Measurements from ENCODE around the gene CHD2. TPM values are rescaled to one million over a fixed set of nuclear protein-coding genes. Genes with fewer than 3 reads are reported as not detected.

The CHD2 gene
- total and polyA plus RNA-seq, 2 donors (not counting 3 experiments of a cell fraction or from before 2014, with no cell fraction given), result 53.8 to 97.9 TPM

- Histone ChIP-seq H3K4me1 (ENCODE audit: control insufficient read depth, extremely low read depth, insufficient read depth, low read length) (no peaks in the 10 kb centered on the region), H3K4me3 (replicated peaks in 1 of 3; ENCODE audit: insufficient read depth in 1 of 3, low read depth in 1 of 3, low read length in 3 of 3) (no peak overlapping the region), H3K9me3 (replicated peaks; ENCODE audit: control insufficient read depth, insufficient read depth, low read length) (no peaks in the 10 kb centered on the region), H3K27ac (ENCODE audit: insufficient read depth, low read depth, low read length) (no peak overlapping the region), H3K9ac (replicated peaks; ENCODE audit: extremely low read depth, insufficient read depth, low read length) (no peak overlapping the region), H3K9me1 (replicated peaks; ENCODE audit: control insufficient read depth, extremely low read depth, insufficient read depth, low read length) (no peaks in the 10 kb centered on the region), H2AFZ (ENCODE audit: low read depth, low read length) (no peak overlapping the region), H3K36me3 (ENCODE audit: control insufficient read depth in 2 of 2, extremely low read depth in 1 of 2, insufficient read depth in 2 of 2, low read length in 2 of 2) (no peaks in the 10 kb centered on the region), H3K27me3 (ENCODE audit: control insufficient read depth in 2 of 2, insufficient read depth in 2 of 2, low read length in 2 of 2) (no peaks in the 10 kb centered on the region), H3K79me2 (ENCODE audit: control insufficient read depth, insufficient read depth, low read length) (no peaks in the 10 kb centered on the region), H3K4me2 (ENCODE audit: insufficient read depth, low read length) (no peak overlapping the region), H4K20me1 (replicated peaks; ENCODE audit: control insufficient read depth, extremely low read depth, insufficient read depth, low read length) (no peaks in the 10 kb centered on the region)
- CTCF ChIA-PET, result no interaction called here
- TF ChIP-seq JUN (IDR thresholded peaks at IDR 0.05; ENCODE audit: borderline replicate concordance, insufficient read depth, insufficient read length, low read depth), result no peak
- no peak for TF ChIP-seq GATA2 (IDR thresholded peaks at IDR 0.05; ENCODE audit: insufficient read depth, insufficient read length, low read depth, low read length)
- TF ChIP-seq, protein P1, sequence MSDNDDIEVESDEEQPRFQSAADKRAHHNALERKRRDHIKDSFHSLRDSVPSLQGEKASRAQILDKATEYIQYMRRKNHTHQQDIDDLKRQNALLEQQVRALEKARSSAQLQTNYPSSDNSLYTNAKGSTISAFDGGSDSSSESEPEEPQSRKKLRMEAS (IDR thresholded peaks at IDR 0.05; ENCODE audit: insufficient read depth, insufficient read length), result no peak
- TF ChIP-seq, protein P2, sequence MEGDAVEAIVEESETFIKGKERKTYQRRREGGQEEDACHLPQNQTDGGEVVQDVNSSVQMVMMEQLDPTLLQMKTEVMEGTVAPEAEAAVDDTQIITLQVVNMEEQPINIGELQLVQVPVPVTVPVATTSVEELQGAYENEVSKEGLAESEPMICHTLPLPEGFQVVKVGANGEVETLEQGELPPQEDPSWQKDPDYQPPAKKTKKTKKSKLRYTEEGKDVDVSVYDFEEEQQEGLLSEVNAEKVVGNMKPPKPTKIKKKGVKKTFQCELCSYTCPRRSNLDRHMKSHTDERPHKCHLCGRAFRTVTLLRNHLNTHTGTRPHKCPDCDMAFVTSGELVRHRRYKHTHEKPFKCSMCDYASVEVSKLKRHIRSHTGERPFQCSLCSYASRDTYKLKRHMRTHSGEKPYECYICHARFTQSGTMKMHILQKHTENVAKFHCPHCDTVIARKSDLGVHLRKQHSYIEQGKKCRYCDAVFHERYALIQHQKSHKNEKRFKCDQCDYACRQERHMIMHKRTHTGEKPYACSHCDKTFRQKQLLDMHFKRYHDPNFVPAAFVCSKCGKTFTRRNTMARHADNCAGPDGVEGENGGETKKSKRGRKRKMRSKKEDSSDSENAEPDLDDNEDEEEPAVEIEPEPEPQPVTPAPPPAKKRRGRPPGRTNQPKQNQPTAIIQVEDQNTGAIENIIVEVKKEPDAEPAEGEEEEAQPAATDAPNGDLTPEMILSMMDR (IDR thresholded peaks at IDR 0.05; ENCODE audit: extremely low read depth in 1 of 2, insufficient read depth in 1 of 2, low read depth in 1 of 2, low read length in 2 of 2), result no peak
- no peak for TF ChIP-seq EZH2 (IDR thresholded peaks at IDR 0.05; ENCODE audit: borderline replicate concordance, low read depth, low read length, severe bottlenecking)
- TF ChIP-seq POLR2A (IDR thresholded peaks at IDR 0.05; ENCODE audit: low read depth, low read length), result no peak
- TF ChIP-seq POLR2AphosphoS5 (IDR thresholded peaks at IDR 0.05; ENCODE audit: insufficient read depth, low read depth, low read length), result no peak
- no peak for TF ChIP-seq FOS (IDR thresholded peaks at IDR 0.05; ENCODE audit: borderline replicate concordance, insufficient read depth, low read length)
- no peak for TF ChIP-seq MYC (IDR thresholded peaks at IDR 0.05; ENCODE audit: low read depth, low read length)
- DNase-seq (ENCODE audit: low read depth, low spot score) (no peak), FAIRE-seq (no peak)
- dilution Hi-C loops (cut with MboI; ENCODE audit: extremely low pct_ligation_motif_present, low sequenced_read_pairs) (no loop called here), intact Hi-C loops (cut with micrococcal nuclease) (no loop called here)
- POLR2A ChIA-PET, result no interaction called here
- no TSS peak for BruUV-seq (replicated peaks)
Measured at GRCh38 chr15:93063262-93063671, 163.1 kb downstream of the CHD2 start.
